ENCODE data around the gene GLI3.

GLI3 gene

DNA sequence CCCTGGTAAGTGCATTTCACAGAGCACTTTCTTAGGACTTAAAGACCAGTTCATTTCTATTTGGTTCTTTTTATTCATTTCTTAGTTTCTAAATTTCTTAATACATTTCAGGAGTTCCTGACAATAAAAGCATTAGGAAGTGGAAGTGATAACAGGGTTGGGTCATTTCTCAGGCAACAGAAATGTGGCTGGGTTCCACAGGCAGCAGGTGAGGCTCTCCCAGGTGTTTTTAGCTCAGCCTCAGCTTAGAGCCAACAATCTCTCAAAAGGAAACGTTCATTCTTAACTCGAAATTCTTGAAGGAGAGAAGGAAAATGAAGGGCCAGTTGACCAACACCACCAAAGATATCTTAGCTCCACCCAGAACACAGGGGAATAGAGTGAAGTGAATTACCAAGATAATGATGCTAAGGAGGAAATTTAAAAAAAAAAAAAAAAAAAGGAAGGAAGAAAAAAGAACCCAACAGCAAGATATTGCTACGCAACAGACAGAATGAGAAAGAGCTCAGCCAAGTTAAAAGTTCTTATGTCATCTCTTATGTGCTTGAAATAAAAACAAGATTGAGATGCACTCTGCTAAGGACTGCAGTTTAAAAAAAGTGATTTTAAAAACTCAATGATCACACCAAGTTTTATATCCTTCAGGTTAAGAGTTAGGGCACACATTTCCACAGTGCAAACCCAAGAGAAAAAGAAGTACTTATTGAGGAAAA lies 230.1 kb downstream of the GLI3 start:
- FAIRE-seq (no peak), DNase-seq (ENCODE audit: insufficient read length, low spot score) (no peak)
- TF ChIP-seq SPI1 (IDR thresholded peaks at IDR 0.05; ENCODE audit: low read depth, low read length) (no peak), PAX5 (IDR thresholded peaks at IDR 0.05; ENCODE audit: insufficient read depth, low read length, severe bottlenecking) (no peak), POLR2AphosphoS5 (IDR thresholded peaks at IDR 0.05; ENCODE audit: low read depth, low read length) (no peak), POLR2A (IDR thresholded peaks at IDR 0.05; ENCODE audit: low read depth, low read length) (no peak), TAF1 (IDR thresholded peaks at IDR 0.05; ENCODE audit: low read depth, low read length) (no peak), POU2F2 (IDR thresholded peaks at IDR 0.05; ENCODE audit: low read depth, low read length) (no peak)

DNA sequence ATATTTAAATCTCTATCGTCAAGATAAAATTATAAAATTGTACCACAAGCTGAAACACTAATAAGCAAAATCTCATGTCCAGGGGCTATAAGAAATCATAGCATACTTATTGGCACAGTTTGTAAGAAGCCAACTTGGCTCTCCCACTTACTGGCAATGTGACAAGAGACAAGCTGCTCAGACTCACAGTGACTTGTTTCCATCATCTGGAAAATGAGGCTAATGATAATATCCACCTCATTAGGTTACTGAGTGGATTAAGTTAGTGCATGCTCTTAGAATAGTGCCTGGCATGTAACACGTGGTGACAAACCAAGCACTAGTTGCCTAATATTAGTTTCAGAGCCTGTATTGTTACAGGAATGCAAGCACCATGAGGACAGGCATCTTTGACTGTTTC lies 234.4 kb downstream of the GLI3 start:
- no peak for FAIRE-seq
- DNase-seq (ENCODE audit: insufficient read length, low spot score), result no peak
- TF ChIP-seq POU2F2 (IDR thresholded peaks at IDR 0.05; ENCODE audit: low read depth, low read length) (no peak), SPI1 (IDR thresholded peaks at IDR 0.05; ENCODE audit: low read depth, low read length) (no peak), TAF1 (IDR thresholded peaks at IDR 0.05; ENCODE audit: low read depth, low read length) (no peak), POLR2A (IDR thresholded peaks at IDR 0.05; ENCODE audit: low read depth, low read length) (no peak), POLR2AphosphoS5 (IDR thresholded peaks at IDR 0.05; ENCODE audit: low read depth, low read length) (no peak), PAX5 (IDR thresholded peaks at IDR 0.05; ENCODE audit: insufficient read depth, low read length, severe bottlenecking) (no peak)

DNA sequence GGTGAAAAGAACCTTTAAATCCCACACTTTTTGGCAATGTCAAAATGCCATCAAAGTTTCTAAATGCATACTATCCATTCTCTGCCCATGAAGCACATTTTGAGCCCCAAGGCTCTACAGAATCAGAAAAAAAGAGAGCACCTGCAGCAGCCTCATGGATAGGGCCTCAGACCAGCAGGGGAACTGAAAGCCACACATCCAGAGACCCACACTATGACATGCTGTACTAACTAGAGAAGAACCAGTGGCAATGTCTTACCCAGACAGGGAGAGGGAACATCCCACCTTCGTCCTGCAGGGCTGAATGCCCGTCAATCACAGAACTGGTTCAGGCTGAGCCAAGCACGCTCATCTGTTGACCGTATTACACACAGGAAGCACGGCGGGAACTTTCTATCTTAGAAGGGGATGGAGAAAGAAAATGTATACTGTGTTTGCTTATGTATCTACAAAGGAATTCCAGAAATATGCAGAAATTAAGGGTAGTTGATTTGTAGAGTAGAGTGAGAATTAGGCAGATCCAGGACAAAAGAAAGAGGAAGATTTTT lies 237.2 kb downstream of the GLI3 start:
- DNase-seq (ENCODE audit: insufficient read length, low spot score) (no peak), FAIRE-seq (no peak)
- TF ChIP-seq POU2F2 (IDR thresholded peaks at IDR 0.05; ENCODE audit: low read depth, low read length), result no peak
- no peak for TF ChIP-seq POLR2AphosphoS5 (IDR thresholded peaks at IDR 0.05; ENCODE audit: low read depth, low read length)
- no peak for TF ChIP-seq SPI1 (IDR thresholded peaks at IDR 0.05; ENCODE audit: low read depth, low read length)

DNA sequence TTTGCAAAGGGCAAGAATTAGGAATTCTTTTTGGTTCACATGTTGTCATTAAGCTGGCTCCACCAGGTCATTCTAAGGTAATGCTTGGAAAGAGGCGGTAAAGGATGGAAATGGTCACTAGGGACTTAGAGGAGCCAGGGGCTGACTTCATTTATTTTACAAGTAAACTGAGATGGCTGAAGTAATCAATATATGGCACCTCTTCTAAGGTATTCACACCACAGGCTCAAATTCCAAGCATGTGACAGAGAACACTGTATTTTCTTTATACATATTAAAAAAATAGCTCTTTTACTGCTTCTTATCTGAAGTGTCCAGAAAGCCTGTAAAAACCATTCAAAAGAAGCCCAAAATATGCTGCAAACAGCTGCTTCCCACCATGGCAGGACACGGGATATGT lies 239.0 kb downstream of the GLI3 start:
- TF ChIP-seq POU2F2 (IDR thresholded peaks at IDR 0.05; ENCODE audit: low read depth, low read length), result no peak
- no peak for TF ChIP-seq PAX5 (IDR thresholded peaks at IDR 0.05; ENCODE audit: insufficient read depth, low read length, severe bottlenecking)
- TF ChIP-seq SPI1 (IDR thresholded peaks at IDR 0.05; ENCODE audit: low read depth, low read length), result no peak
- no peak for TF ChIP-seq POLR2AphosphoS5 (IDR thresholded peaks at IDR 0.05; ENCODE audit: low read depth, low read length)
- TF ChIP-seq TAF1 (IDR thresholded peaks at IDR 0.05; ENCODE audit: low read depth, low read length), result no peak
- TF ChIP-seq POLR2A (IDR thresholded peaks at IDR 0.05; ENCODE audit: low read depth, low read length), result no peak
- FAIRE-seq (no peak), DNase-seq (ENCODE audit: insufficient read length, low spot score) (no peak)

DNA sequence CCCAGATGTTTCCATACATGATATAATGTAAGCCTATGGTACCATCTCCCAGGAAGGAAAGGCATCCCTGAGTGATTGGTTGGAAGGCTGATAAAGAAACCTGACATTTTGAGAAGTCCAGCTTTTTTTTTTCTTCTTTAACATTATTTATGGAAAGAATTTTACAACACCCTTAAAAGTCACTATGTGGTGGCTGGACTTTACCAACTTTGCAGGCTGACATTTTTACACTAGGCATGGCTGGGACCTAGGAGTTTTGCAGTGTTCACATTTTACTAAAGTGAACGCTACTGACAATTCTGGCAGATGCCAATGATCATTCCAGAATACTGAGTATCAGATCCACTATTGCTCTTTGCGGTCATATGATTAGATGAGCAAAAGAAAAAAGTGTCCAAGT lies 239.9 kb downstream of the GLI3 start:
- FAIRE-seq (no peak), DNase-seq (ENCODE audit: insufficient read length, low spot score) (no peak)
- TF ChIP-seq POLR2AphosphoS5 (IDR thresholded peaks at IDR 0.05; ENCODE audit: low read depth, low read length) (no peak), SPI1 (IDR thresholded peaks at IDR 0.05; ENCODE audit: low read depth, low read length) (no peak), TAF1 (IDR thresholded peaks at IDR 0.05; ENCODE audit: low read depth, low read length) (no peak), POU2F2 (IDR thresholded peaks at IDR 0.05; ENCODE audit: low read depth, low read length) (no peak), POLR2A (IDR thresholded peaks at IDR 0.05; ENCODE audit: low read depth, low read length) (no peak), PAX5 (IDR thresholded peaks at IDR 0.05; ENCODE audit: insufficient read depth, low read length, severe bottlenecking) (no peak)

DNA sequence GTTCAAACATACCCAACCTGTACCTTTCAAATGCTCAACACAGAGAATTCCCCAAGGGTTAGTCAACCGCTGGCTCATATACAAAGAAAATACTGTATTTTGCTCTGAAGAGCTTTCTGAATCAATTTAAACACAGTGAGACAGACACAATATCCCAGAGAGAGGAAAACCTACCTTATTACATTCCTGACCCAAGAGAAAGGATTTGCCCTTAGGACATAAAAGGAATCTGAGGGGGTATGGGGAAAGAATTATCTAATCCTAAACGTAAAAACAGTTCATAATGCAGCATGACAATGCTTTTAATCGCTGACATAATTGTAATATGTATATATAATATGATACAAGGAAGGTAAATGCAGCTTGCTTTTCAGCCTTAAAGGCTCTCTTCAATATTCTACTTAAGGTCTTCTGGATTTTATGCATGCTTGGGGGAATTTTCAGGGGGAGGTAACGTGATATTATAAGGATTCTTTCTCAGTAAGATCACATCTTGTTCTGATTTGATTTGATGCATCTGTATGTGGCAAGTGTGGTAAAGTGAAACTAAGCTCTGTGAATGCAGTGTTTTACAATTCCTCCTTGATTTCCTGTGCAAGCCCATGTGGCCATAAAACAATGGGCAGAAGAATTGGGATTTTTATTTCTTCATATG lies 240.5 kb downstream of the GLI3 start:
- no peak for TF ChIP-seq POU2F2 (IDR thresholded peaks at IDR 0.05; ENCODE audit: low read depth, low read length)
- TF ChIP-seq PAX5 (IDR thresholded peaks at IDR 0.05; ENCODE audit: insufficient read depth, low read length, severe bottlenecking), result no peak
- TF ChIP-seq POLR2AphosphoS5 (IDR thresholded peaks at IDR 0.05; ENCODE audit: low read depth, low read length), result no peak
- no peak for TF ChIP-seq TAF1 (IDR thresholded peaks at IDR 0.05; ENCODE audit: low read depth, low read length)
- no peak for TF ChIP-seq SPI1 (IDR thresholded peaks at IDR 0.05; ENCODE audit: low read depth, low read length)
- no peak for TF ChIP-seq POLR2A (IDR thresholded peaks at IDR 0.05; ENCODE audit: low read depth, low read length)
- FAIRE-seq (no peak), DNase-seq (ENCODE audit: insufficient read length, low spot score) (no peak)

DNA sequence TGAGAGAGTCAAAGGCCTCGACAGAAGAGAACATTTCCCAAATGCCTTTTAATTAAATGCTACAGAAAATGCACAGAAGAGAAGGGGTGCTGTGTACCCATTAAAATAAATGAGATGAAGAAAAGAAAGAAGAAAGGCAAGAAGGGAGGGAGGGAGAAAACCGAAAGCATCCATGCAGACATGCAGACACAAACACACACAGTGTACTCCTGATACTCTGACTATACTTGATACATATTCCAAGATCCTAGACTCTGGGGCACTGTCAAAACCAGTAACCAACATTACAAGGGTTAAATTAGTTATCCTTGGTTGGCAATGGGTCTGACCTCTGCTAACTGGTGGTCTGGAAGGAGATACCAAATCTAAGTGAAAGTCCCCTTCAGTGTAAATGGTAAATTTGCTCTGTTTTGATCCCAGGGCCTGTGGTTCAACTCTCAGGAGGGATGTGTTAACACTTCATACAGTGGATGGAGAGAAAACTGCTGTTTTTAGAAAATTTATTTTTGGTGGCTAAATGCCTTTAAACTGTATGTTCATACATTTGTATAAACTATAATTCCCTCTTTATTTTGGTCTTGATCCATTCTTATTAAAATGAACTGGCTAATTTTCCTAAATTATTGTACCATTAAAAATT lies 241.3 kb downstream of the GLI3 start:
- TF ChIP-seq POLR2A (IDR thresholded peaks at IDR 0.05; ENCODE audit: low read depth, low read length), result no peak
- no peak for TF ChIP-seq TAF1 (IDR thresholded peaks at IDR 0.05; ENCODE audit: low read depth, low read length)
- no peak for TF ChIP-seq SPI1 (IDR thresholded peaks at IDR 0.05; ENCODE audit: low read depth, low read length)
- TF ChIP-seq PAX5 (IDR thresholded peaks at IDR 0.05; ENCODE audit: insufficient read depth, low read length, severe bottlenecking), result no peak
- TF ChIP-seq POLR2AphosphoS5 (IDR thresholded peaks at IDR 0.05; ENCODE audit: low read depth, low read length), result no peak
- TF ChIP-seq POU2F2 (IDR thresholded peaks at IDR 0.05; ENCODE audit: low read depth, low read length), result no peak
- no peak for DNase-seq (ENCODE audit: insufficient read length, low spot score)
- FAIRE-seq, result no peak

DNA sequence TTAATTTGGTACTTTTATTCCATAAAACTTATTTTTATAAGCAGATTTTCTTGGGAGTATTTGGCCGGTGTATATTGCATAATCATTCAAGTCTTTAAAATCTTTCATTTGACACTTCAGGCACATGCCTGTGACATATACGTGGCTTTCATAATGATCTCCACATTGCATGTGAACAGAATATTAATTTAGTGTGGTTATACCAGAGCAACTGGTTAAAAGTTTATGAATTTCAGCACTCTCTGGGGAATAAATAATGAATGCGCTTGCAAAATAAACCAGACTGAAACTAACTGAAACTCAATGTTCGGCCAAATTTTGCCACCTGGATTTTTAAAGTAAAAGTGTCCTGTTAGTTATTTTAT lies 242.3 kb downstream of the GLI3 start:
- FAIRE-seq (no peak), DNase-seq (ENCODE audit: insufficient read length, low spot score) (no peak)
- TF ChIP-seq SPI1 (IDR thresholded peaks at IDR 0.05; ENCODE audit: low read depth, low read length), result no peak
- TF ChIP-seq POU2F2 (IDR thresholded peaks at IDR 0.05; ENCODE audit: low read depth, low read length), result no peak
- TF ChIP-seq POLR2A (IDR thresholded peaks at IDR 0.05; ENCODE audit: low read depth, low read length), result no peak
- TF ChIP-seq TAF1 (IDR thresholded peaks at IDR 0.05; ENCODE audit: low read depth, low read length), result no peak
- no peak for TF ChIP-seq PAX5 (IDR thresholded peaks at IDR 0.05; ENCODE audit: insufficient read depth, low read length, severe bottlenecking)

DNA sequence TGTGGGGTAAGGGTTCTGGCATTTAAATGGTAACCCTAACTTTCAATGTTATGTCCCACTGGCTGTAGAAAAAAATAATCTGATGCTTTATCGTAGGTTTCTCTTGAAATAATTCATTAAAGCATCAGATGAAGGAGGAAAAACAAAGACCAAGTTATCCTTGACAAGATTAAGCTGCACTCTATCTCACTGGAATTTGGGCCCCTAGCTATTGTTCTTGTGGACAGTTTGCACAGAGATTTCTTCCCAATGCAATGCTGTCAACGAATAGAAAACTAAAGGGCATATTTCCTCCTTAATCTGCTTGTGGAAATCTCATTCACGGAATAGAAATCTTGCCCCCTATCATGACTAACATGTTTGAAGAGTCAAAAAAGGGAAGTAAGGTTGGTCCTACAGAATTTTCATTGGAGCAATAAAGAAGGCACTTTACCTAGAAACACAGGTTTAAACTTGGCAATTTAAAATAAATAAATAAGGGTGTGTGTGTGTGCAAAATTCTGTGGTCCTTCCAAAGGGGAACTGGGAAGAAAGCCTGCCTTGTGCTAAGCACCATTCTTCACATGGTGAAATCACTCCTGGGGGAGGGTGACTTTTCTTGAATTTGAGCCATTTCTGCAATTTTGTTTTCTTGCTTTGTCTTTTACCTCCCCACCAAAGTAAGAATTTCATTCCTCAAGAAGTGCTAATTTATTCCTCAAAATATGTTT lies 242.8 kb downstream of the GLI3 start:
- no peak for FAIRE-seq
- TF ChIP-seq POLR2A (IDR thresholded peaks at IDR 0.05; ENCODE audit: low read depth, low read length) (no peak), POU2F2 (IDR thresholded peaks at IDR 0.05; ENCODE audit: low read depth, low read length) (no peak), POLR2AphosphoS5 (IDR thresholded peaks at IDR 0.05; ENCODE audit: low read depth, low read length) (no peak), PAX5 (IDR thresholded peaks at IDR 0.05; ENCODE audit: insufficient read depth, low read length, severe bottlenecking) (no peak), SPI1 (IDR thresholded peaks at IDR 0.05; ENCODE audit: low read depth, low read length) (no peak), TAF1 (IDR thresholded peaks at IDR 0.05; ENCODE audit: low read depth, low read length) (no peak)
- no peak for DNase-seq (ENCODE audit: insufficient read length, low spot score)
